GM12878 (cell line): ENCODE results near the gene VASP. TPM values are rescaled to one million over a fixed set of nuclear protein-coding genes. Genes with fewer than 3 reads are reported as not detected.

Experiments
- BCL11A ChIP-seq: IDR thresholded peaks from 2 replicates; pipeline ENCODE4 v1.6.1; 2011; ENCODE audit warnings: low read depth, low read length
- FOXM1 ChIP-seq: IDR thresholded peaks from 2 replicates; pipeline ENCODE4 v1.6.1; 2012; ENCODE audit warnings: low read depth, mild to moderate bottlenecking, inconsistent platforms, low read length, moderate library complexity
- JUNB ChIP-seq: IDR thresholded peaks from 2 replicates; pipeline ENCODE4 v1.6.1; 2016; ENCODE audit warnings: antibody characterized with exemption, mild to moderate bottlenecking
- JUND ChIP-seq: IDR thresholded peaks from 2 replicates; pipeline ENCODE4 v1.6.1; 2012; ENCODE audit warnings: low read depth, mild to moderate bottlenecking, low read length, improper control_type of control experiment, moderate library complexity
- KAT2A ChIP-seq: conservative IDR thresholded peaks from 2 replicates; pipeline ENCODE4 v1.6.1; 2011; ENCODE audit warnings: low read depth, low read length; ENCODE audit not compliant: control insufficient read depth
- LARP7 ChIP-seq: fragments of 450-650 bp; IDR thresholded peaks from 2 replicates; pipeline ENCODE4 v1.6.1; 2017; ENCODE audit warnings: mild to moderate bottlenecking
- MEF2A ChIP-seq: IDR thresholded peaks from 2 replicates; pipeline ENCODE4 v1.6.1; 2011; ENCODE audit warnings: low read depth, mild to moderate bottlenecking, low read length, moderate library complexity; ENCODE audit not compliant: insufficient read depth
- RAD21 ChIP-seq: IDR thresholded peaks from 2 replicates; pipeline ENCODE4 v1.6.1; 2011; ENCODE audit warnings: mild to moderate bottlenecking, low read depth, low read length, moderate library complexity; ENCODE audit not compliant: insufficient read depth
- RBBP5 ChIP-seq: fragments of 200-600 bp; sonication (generic); conservative IDR thresholded peaks from 2 replicates; pipeline ENCODE4 v1.6.1; 2016
- RUNX3 ChIP-seq: IDR thresholded peaks from 2 replicates; pipeline ENCODE4 v1.6.1; 2012; ENCODE audit warnings: low read length, inconsistent platforms
- SMARCA5 ChIP-seq: fragments of 450-650 bp; IDR thresholded peaks from 2 replicates; pipeline ENCODE4 v1.6.1; 2017; ENCODE audit warnings: mild to moderate bottlenecking
- SPI1 ChIP-seq: IDR thresholded peaks from 2 replicates; pipeline ENCODE4 v1.6.1; 2011; ENCODE audit warnings: low read depth, mild to moderate bottlenecking, low read length, moderate library complexity, borderline replicate concordance; ENCODE audit not compliant: insufficient read depth
- SUPT20H ChIP-seq: IDR thresholded peaks from 2 replicates; pipeline ENCODE4 v1.6.1; 2011; ENCODE audit warnings: low read depth, mild to moderate bottlenecking, low read length, moderate library complexity, borderline replicate concordance; ENCODE audit not compliant: control insufficient read depth
- ZNF622 ChIP-seq: fragments of 450-650 bp; IDR thresholded peaks from 2 replicates; pipeline ENCODE4 v1.6.1; 2017; ENCODE audit warnings: mild to moderate bottlenecking, inconsistent platforms
- polyA plus RNA-seq, 11 experiments: library from polyadenylated mRNA; depleted of rRNA in 4 of 11; unstranded in 6 of 11; stranded (reverse) in 5 of 11; fragments of >200 nt; fragmentation: Nextera tagmentation in 4 of 11; fragmentation: Illumina TruSeq in 1 of 11; extraction: Ambion mirVana in 4 of 11; extraction: Trizol in 1 of 11; gene quantifications; 1 replicate in 1 of 11; 2 replicates in 10 of 11; pipeline versions ENCODE4 v1.2.1 to v1.2.3, GENCODE V29; 2011 to 2016; ENCODE audit warnings: inconsistent platforms in 2 of 11, missing spikeins in 2 of 11, low read depth in 1 of 11
- total RNA-seq, 4 experiments: library from RNA; depleted of rRNA in 3 of 4; stranded (reverse); fragments of >200 nt in 3 of 4; fragmentation: Illumina TruSeq in 1 of 4; extraction: Trizol in 1 of 4; gene quantifications; 2 replicates each; pipeline versions ENCODE4 v1.2.1 to v1.2.3, GENCODE V29; 2013 to 2021
- TF ChIP-seq, protein P1 (sequence below): fragments of 150-350 bp; IDR thresholded peaks from 2 replicates; pipeline ENCODE4 v1.6.1; 2014; ENCODE audit warnings: mild to moderate bottlenecking, low read depth, low read length
- TF ChIP-seq, protein P2 (sequence below): IDR thresholded peaks from 2 replicates; pipeline ENCODE4 v1.6.1; 2011; ENCODE audit warnings: borderline replicate concordance, low read depth, mild to moderate bottlenecking, moderate library complexity, low read length; ENCODE audit not compliant: insufficient read depth, poor library complexity, severe bottlenecking
- TF ChIP-seq, protein P3 (sequence below): fragments of 450-650 bp; IDR thresholded peaks from 2 replicates; pipeline ENCODE4 v1.6.1; 2017; ENCODE audit warnings: antibody characterized with exemption, mild to moderate bottlenecking, moderate library complexity
- TF ChIP-seq, protein P4 (sequence below): fragments of 450-650 bp; IDR thresholded peaks from 2 replicates; pipeline ENCODE4 v1.6.1; 2018; ENCODE audit warnings: mild to moderate bottlenecking, low read depth, moderate library complexity; ENCODE audit not compliant: partially characterized antibody
- TF ChIP-seq, protein P5 (sequence below): IDR thresholded peaks from 2 replicates; pipeline ENCODE4 v1.6.1; 2011; ENCODE audit warnings: borderline replicate concordance, low read depth, mild to moderate bottlenecking, moderate library complexity, mixed read lengths, low read length; ENCODE audit not compliant: insufficient read depth; ENCODE audit errors: extremely low read length

VASP gene
- total and polyA plus RNA-seq, 10 of the 15 experiments (the other 5 are each of a cell fraction or from before 2014, with no cell fraction given) = 19.5 to 298 (median 84.8) TPM

DNA sequence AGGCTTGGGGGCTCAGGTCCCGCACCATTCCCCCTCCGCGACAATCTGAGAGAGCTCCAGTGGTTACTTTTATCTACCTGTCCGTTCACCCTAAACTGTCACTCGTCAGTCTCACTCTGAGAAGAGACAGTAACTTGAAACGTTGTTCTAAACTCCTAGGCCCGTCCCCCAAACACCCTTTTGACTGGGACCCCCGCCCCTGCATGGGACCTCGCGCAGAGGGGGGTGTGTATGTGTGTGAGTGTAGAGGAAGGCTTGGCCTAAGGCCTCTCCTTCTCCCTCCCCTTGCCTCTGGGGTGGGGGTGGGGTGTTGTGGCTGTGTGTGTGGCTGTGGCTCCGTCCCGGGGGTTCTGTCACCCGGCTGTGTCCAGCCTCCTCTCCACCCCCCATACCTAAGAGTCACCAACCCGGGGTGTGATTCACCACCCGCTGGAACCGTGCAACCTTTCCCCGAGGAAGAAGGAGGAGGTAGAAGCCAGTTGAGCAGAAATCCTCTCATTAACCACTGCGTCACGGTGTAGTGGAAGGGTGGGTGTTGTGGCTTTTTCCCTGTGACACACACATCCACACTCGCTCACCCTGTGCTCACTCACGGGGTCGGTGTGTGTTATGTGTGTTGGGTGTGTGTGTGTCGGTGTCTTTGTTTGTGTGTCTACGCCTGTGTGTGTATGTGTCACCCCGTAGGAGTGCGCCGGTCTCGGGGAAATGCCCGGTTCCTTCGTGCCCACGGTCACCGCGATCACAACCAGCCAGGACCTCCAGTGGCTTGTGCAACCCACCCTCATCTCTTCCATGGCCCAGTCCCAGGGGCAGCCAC, 37.1 kb upstream of the VASP start (continued):
- TF ChIP-seq MEF2A (no peak), KAT2A (no peak), SMARCA5 (no peak), JUND (no peak), RBBP5 (no peak), SPI1 (no peak), RUNX3 (no peak; the same call in 1 of the 2 replicates), JUNB (no peak), LARP7 (no peak), RAD21 (no peak), FOXM1 (no peak), SUPT20H (no peak), BCL11A (no peak), ZNF622 (no peak)
- TF ChIP-seq, protein P1, sequence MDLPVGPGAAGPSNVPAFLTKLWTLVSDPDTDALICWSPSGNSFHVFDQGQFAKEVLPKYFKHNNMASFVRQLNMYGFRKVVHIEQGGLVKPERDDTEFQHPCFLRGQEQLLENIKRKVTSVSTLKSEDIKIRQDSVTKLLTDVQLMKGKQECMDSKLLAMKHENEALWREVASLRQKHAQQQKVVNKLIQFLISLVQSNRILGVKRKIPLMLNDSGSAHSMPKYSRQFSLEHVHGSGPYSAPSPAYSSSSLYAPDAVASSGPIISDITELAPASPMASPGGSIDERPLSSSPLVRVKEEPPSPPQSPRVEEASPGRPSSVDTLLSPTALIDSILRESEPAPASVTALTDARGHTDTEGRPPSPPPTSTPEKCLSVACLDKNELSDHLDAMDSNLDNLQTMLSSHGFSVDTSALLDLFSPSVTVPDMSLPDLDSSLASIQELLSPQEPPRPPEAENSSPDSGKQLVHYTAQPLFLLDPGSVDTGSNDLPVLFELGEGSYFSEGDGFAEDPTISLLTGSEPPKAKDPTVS = no peak
- TF ChIP-seq, protein P2, sequence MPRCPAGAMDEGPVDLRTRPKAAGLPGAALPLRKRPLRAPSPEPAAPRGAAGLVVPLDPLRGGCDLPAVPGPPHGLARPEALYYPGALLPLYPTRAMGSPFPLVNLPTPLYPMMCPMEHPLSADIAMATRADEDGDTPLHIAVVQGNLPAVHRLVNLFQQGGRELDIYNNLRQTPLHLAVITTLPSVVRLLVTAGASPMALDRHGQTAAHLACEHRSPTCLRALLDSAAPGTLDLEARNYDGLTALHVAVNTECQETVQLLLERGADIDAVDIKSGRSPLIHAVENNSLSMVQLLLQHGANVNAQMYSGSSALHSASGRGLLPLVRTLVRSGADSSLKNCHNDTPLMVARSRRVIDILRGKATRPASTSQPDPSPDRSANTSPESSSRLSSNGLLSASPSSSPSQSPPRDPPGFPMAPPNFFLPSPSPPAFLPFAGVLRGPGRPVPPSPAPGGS = no peak
- TF ChIP-seq, protein P3, sequence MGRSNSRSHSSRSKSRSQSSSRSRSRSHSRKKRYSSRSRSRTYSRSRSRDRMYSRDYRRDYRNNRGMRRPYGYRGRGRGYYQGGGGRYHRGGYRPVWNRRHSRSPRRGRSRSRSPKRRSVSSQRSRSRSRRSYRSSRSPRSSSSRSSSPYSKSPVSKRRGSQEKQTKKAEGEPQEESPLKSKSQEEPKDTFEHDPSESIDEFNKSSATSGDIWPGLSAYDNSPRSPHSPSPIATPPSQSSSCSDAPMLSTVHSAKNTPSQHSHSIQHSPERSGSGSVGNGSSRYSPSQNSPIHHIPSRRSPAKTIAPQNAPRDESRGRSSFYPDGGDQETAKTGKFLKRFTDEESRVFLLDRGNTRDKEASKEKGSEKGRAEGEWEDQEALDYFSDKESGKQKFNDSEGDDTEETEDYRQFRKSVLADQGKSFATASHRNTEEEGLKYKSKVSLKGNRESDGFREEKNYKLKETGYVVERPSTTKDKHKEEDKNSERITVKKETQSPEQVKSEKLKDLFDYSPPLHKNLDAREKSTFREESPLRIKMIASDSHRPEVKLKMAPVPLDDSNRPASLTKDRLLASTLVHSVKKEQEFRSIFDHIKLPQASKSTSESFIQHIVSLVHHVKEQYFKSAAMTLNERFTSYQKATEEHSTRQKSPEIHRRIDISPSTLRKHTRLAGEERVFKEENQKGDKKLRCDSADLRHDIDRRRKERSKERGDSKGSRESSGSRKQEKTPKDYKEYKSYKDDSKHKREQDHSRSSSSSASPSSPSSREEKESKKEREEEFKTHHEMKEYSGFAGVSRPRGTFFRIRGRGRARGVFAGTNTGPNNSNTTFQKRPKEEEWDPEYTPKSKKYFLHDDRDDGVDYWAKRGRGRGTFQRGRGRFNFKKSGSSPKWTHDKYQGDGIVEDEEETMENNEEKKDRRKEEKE = no peak
- TF ChIP-seq, protein P4, sequence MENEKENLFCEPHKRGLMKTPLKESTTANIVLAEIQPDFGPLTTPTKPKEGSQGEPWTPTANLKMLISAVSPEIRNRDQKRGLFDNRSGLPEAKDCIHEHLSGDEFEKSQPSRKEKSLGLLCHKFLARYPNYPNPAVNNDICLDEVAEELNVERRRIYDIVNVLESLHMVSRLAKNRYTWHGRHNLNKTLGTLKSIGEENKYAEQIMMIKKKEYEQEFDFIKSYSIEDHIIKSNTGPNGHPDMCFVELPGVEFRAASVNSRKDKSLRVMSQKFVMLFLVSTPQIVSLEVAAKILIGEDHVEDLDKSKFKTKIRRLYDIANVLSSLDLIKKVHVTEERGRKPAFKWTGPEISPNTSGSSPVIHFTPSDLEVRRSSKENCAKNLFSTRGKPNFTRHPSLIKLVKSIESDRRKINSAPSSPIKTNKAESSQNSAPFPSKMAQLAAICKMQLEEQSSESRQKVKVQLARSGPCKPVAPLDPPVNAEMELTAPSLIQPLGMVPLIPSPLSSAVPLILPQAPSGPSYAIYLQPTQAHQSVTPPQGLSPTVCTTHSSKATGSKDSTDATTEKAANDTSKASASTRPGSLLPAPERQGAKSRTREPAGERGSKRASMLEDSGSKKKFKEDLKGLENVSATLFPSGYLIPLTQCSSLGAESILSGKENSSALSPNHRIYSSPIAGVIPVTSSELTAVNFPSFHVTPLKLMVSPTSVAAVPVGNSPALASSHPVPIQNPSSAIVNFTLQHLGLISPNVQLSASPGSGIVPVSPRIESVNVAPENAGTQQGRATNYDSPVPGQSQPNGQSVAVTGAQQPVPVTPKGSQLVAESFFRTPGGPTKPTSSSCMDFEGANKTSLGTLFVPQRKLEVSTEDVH = no peak
- TF ChIP-seq, protein P5, sequence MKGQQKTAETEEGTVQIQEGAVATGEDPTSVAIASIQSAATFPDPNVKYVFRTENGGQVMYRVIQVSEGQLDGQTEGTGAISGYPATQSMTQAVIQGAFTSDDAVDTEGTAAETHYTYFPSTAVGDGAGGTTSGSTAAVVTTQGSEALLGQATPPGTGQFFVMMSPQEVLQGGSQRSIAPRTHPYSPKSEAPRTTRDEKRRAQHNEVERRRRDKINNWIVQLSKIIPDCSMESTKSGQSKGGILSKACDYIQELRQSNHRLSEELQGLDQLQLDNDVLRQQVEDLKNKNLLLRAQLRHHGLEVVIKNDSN = no peak
